Measurements from ENCODE around the gene AQP10. TPM values are rescaled to one million over a fixed set of nuclear protein-coding genes. Genes with fewer than 3 reads are reported as not detected.
A peak's percentile ranks its signal among the peaks of the same experiment; 100 is the strongest.

Gene AQP10
- total RNA-seq, 2 experiments from 2014 or later = not detected

GRCh38 chr1:154325583-154326545 lies 5.0 kb downstream of the AQP10 start:
- CTCF ChIA-PET = interaction anchor here (1.0 to 15.3 kb wide), 11 partner anchors 7 to 132 kb away, joined by 3 to 292 read pairs (median 8); partner anchors contain the start of gene HAX1
- peak overlapping the region; percentile 90 for H3K4me3 Mint-ChIP-seq
- peaks cover 49% of the 10 kb centered on the region for H3K4me1 Mint-ChIP-seq
- ATAC-seq = peak; percentile 4
- peaks cover 17% of the 10 kb centered on the region for H3K27me3 Mint-ChIP-seq
- no peaks in the 10 kb centered on the region for H3K9me3 Mint-ChIP-seq (ENCODE audit: low read depth)
- H3K36me3 Mint-ChIP-seq = peaks cover 7% of the 10 kb centered on the region
- peak; percentile 68 for DNase-seq
- peak overlapping the region; percentile 81 for H3K27ac Mint-ChIP-seq

GRCh38 chr1:154326546-154327465 lies 5.9 kb downstream of the AQP10 start:
- peaks cover 16% of the 10 kb centered on the region for H3K36me3 Mint-ChIP-seq
- ATAC-seq (no peak), DNase-seq (peak; percentile 42)
- H3K4me3 Mint-ChIP-seq = peak overlapping the region; percentile 90
- H3K27ac Mint-ChIP-seq = peak overlapping the region; percentile 81
- CTCF ChIA-PET = interaction anchor here (0.7 to 15.3 kb wide), 9 partner anchors 10 to 153 kb away, joined by 3 to 292 read pairs (median 7); partner anchors contain the start of gene HAX1
- no peaks in the 10 kb centered on the region for H3K9me3 Mint-ChIP-seq (ENCODE audit: low read depth)
- H3K4me1 Mint-ChIP-seq = peaks cover 54% of the 10 kb centered on the region
- peaks cover 11% of the 10 kb centered on the region for H3K27me3 Mint-ChIP-seq

GRCh38 chr1:154327466-154328317 lies 6.8 kb downstream of the AQP10 start:
- peaks cover 23% of the 10 kb centered on the region for H3K36me3 Mint-ChIP-seq
- H3K27me3 Mint-ChIP-seq = peaks cover 4% of the 10 kb centered on the region
- H3K4me3 Mint-ChIP-seq = peak overlapping the region; percentile 77
- H3K4me1 Mint-ChIP-seq = peaks cover 57% of the 10 kb centered on the region
- CTCF ChIA-PET = interaction anchor here (0.7 to 15.3 kb wide), 7 partner anchors 9 to 170 kb away, joined by 3 to 292 read pairs (median 4); no protein-coding TSS in a partner anchor
- ATAC-seq (no peak), DNase-seq (peak; percentile 43)
- H3K9me3 Mint-ChIP-seq (ENCODE audit: low read depth) = no peaks in the 10 kb centered on the region
- peak overlapping the region; percentile 72 for H3K27ac Mint-ChIP-seq

- Mint-ChIP-seq H3K27me3 (no peaks in the 10 kb centered on the region), H3K36me3 (peaks cover 27% of the 10 kb centered on the region), H3K9me3 (ENCODE audit: low read depth) (no peaks in the 10 kb centered on the region), H3K27ac (peak overlapping the region; percentile 72), H3K4me1 (peaks cover 57% of the 10 kb centered on the region), H3K4me3 (peak overlapping the region; percentile 77)
- ATAC-seq (peak; percentile 79), DNase-seq (peak; percentile 92)
- CTCF ChIA-PET = interaction anchor here (0.7 to 15.3 kb wide), 7 partner anchors 8 to 171 kb away, joined by 3 to 292 read pairs (median 4); no protein-coding TSS in a partner anchor
Measured at GRCh38 chr1:154328318-154329151, 7.6 kb downstream of the AQP10 start.

- DNase-seq = no peak
- Mint-ChIP-seq H3K27ac (peak overlapping the region; percentile 79), H3K9me3 (ENCODE audit: low read depth) (no peaks in the 10 kb centered on the region), H3K4me3 (peak overlapping the region; percentile 56), H3K36me3 (peaks cover 31% of the 10 kb centered on the region), H3K27me3 (no peaks in the 10 kb centered on the region), H3K4me1 (peaks cover 60% of the 10 kb centered on the region)
- CTCF ChIA-PET = interaction anchor here (0.6 to 15.3 kb wide), 5 partner anchors 18 to 162 kb away, joined by 3 to 292 read pairs (median 3); no protein-coding TSS in a partner anchor
- ATAC-seq = no peak
Measured at GRCh38 chr1:154329152-154329521, 8.2 kb downstream of the AQP10 start.

- peak overlapping the region; percentile 56 for H3K4me3 Mint-ChIP-seq
- no peaks in the 10 kb centered on the region for H3K27me3 Mint-ChIP-seq
- H3K36me3 Mint-ChIP-seq = peaks cover 32% of the 10 kb centered on the region
- H3K4me1 Mint-ChIP-seq = peaks cover 60% of the 10 kb centered on the region
- CTCF ChIA-PET = interaction anchor here (0.6 to 15.3 kb wide), 5 partner anchors 17 to 162 kb away, joined by 3 to 292 read pairs (median 3); no protein-coding TSS in a partner anchor
- H3K27ac Mint-ChIP-seq = peak overlapping the region; percentile 79
- H3K9me3 Mint-ChIP-seq (ENCODE audit: low read depth) = no peaks in the 10 kb centered on the region
- peak; percentile 43 for DNase-seq
- no peak for ATAC-seq
Measured at GRCh38 chr1:154329551-154330131, 8.7 kb downstream of the AQP10 start.

GRCh38 chr1:154330669-154331068 lies 9.8 kb downstream of the AQP10 start:
- peak overlapping the region; percentile 28 for H3K4me3 Mint-ChIP-seq
- CTCF ChIA-PET = interaction anchor here (1.5 to 15.3 kb wide), 2 partner anchors 16 to 53 kb away, joined by 3 to 292 read pairs; no protein-coding TSS in a partner anchor
- peak overlapping the region; percentile 79 for H3K27ac Mint-ChIP-seq
- DNase-seq (no peak), ATAC-seq (no peak)
- H3K27me3 Mint-ChIP-seq = no peaks in the 10 kb centered on the region
- H3K36me3 Mint-ChIP-seq = peaks cover 36% of the 10 kb centered on the region
- H3K4me1 Mint-ChIP-seq = peaks cover 68% of the 10 kb centered on the region
- no peaks in the 10 kb centered on the region for H3K9me3 Mint-ChIP-seq (ENCODE audit: low read depth)

GRCh38 chr1:154334079-154335024 lies 13.5 kb downstream of the AQP10 start:
- ATAC-seq (no peak), DNase-seq (no peak)
- CTCF ChIA-PET = interaction anchor here (0.6 to 15.3 kb wide), 44 partner anchors 10 to 388 kb away, joined by 3 to 292 read pairs (median 4); partner anchors contain the start of genes AQP10, ATP8B2, DENND4B and HAX1
- Mint-ChIP-seq H3K4me1 (peaks cover 62% of the 10 kb centered on the region), H3K36me3 (peaks cover 56% of the 10 kb centered on the region), H3K27ac (peak overlapping the region; percentile 78), H3K4me3 (no peak overlapping the region), H3K27me3 (no peaks in the 10 kb centered on the region), H3K9me3 (ENCODE audit: low read depth) (no peaks in the 10 kb centered on the region)

GRCh38 chr1:154335025-154335714 lies 14.3 kb downstream of the AQP10 start:
- Mint-ChIP-seq H3K4me1 (peaks cover 57% of the 10 kb centered on the region), H3K27ac (peak overlapping the region; percentile 78), H3K9me3 (ENCODE audit: low read depth) (no peaks in the 10 kb centered on the region), H3K27me3 (no peaks in the 10 kb centered on the region), H3K36me3 (peaks cover 60% of the 10 kb centered on the region), H3K4me3 (peak overlapping the region; percentile 12)
- DNase-seq (peak; percentile 95), ATAC-seq (peak; percentile 90)
- CTCF ChIA-PET = interaction anchor here (0.6 to 15.3 kb wide), 46 partner anchors 11 to 755 kb away, joined by 3 to 292 read pairs (median 4); partner anchors contain the start of genes AQP10, ATP8B2, DENND4B and HAX1
